GM12872 (cell line): ENCODE data around the gene ZNF557.

Experiments used
- TF ChIP-seq, protein P1 (sequence below): IDR thresholded peaks from 3 replicates; pipeline ENCODE4 v1.5.1; 2011; ENCODE audit warnings: low read depth, mild to moderate bottlenecking, low read length, moderate library complexity; ENCODE audit not compliant: insufficient read depth

The ZNF557 gene

DNA sequence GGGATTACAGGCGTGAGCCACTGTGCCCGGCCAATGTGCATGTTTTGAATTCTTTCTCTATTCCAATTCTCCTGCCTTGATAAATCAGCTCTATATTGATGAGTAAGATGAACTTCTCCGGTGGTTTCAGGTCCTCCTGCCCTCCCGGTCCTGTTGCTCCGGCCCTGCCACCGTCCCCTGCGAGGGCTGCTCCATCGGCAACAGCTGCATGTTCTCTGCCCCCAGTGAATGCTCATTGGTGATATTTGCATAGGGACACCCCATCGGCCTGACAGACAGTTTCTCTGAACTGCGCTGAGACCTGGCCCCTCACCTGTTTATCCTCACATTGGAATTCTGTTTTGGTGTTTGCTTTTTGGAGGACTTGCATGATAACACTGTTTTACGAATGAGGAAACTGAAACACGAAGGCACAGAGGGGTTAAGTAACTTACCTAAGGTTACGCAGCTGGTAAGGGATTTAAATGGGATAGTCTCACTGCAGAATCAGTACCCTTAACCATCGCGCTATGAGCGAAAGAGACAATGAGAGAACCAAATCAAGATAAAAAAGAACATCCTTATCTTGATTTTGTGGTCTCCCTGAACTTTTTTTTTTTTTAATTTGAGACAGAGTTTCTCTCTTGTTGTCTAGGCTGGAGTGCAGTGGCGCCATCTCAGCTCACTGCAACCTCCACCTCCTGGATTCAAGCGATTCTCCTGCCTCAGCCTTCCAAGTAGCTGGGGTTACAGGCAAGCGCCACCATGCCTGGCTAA is 32.2 kb downstream of the ZNF557 start:
- TF ChIP-seq, protein P1, sequence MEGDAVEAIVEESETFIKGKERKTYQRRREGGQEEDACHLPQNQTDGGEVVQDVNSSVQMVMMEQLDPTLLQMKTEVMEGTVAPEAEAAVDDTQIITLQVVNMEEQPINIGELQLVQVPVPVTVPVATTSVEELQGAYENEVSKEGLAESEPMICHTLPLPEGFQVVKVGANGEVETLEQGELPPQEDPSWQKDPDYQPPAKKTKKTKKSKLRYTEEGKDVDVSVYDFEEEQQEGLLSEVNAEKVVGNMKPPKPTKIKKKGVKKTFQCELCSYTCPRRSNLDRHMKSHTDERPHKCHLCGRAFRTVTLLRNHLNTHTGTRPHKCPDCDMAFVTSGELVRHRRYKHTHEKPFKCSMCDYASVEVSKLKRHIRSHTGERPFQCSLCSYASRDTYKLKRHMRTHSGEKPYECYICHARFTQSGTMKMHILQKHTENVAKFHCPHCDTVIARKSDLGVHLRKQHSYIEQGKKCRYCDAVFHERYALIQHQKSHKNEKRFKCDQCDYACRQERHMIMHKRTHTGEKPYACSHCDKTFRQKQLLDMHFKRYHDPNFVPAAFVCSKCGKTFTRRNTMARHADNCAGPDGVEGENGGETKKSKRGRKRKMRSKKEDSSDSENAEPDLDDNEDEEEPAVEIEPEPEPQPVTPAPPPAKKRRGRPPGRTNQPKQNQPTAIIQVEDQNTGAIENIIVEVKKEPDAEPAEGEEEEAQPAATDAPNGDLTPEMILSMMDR, result no peak

DNA sequence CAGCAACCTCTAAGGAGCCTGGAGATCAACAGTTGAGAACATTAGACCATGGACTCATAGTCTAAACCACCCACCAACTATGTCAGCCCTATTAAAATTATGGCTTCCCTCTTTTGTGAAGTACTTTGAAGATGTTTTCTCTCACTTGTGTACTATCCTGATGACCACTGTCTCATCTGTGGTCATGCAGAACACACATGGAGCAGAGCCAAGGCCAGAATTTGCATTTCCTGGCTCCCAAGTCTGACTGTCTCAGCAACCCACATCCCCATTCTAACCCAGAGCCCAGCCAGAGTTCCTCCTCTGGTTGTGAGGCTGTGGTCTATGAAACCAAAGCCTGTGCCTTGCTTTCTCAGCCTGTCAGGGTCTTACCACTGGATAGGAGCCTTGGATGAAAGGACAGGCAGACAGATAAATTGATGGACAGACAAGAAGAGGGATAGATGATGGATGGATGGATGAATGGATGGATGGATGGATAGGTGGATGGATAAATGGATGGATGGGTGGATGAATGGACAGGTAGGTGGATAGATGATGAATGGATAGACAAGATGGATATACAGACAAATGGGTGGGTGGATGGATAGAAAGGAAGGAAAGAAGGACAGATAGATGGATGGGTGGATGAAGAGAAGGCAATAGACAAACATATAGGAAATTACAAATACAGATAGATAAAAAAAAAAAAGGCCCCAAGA is 35.4 kb downstream of the ZNF557 start:
- TF ChIP-seq, protein P1, result no peak

DNA sequence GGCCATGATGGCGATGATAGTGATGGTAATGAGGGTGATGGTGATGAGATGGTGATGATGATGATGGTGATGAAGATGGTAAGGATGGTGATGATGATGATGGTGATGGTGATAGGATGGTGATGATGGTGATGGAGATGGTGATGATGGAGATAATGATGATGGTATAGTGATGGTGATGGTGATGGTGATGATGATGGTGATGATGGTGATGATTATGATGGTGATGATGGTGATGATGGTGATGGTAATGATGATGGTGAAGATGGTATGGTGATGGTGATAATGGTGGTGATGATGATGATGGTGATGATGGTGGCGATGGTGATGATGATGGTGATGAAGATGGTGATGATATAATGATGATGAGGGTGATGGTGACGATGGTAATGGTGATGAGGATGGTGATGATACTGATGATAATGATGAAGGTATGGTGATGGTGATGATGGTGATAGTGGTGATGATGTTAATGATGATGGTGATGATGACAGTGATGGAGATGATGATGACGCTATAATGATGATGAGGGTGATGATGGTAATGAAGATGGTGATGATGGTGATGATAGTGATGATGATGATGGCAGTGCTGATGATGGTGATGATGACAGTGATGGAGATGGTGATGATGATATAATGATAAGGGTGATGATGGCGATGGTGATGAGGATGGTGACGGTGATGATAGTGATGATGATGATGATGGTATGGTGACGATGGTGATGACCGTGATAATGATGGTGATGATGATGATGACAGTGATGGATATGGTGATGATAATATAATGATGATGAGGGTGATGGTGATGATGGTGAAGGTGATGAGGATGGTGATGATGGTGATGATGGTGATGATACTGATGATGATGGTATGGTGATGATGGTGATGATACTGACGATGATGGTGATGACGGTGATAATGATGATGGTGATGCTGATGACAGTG is 37.5 kb downstream of the ZNF557 start:
- TF ChIP-seq, protein P1, result no peak

DNA sequence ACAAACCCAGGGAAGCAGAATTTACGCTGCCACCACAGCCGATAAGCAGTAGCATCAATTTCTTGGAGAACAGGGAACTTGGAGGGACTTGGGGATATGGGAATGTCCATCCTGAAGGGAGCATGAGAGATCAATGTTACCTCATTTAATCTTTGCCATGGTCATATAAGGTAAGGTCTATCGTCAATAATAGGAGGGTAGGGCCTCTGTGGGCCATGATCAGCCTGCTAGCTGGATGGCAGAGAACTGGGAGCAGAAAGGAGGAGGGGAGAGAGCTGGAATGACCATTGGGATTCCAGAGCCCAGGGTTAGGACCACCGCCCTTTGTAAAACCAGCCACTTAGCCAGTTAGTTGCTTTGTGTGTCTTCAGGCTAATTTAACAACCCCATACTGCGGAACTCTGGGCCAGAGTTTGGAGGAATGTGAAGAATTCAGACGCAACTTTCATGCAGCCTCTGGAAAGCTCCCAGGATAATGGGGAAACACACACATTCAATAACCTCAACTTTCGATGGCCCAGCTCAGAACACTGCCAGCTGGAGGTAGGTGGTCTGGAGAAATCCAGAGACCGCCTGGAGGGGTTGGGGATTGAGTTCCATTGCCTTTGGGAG is 40.3 kb downstream of the ZNF557 start:
- TF ChIP-seq, protein P1, result no peak

DNA sequence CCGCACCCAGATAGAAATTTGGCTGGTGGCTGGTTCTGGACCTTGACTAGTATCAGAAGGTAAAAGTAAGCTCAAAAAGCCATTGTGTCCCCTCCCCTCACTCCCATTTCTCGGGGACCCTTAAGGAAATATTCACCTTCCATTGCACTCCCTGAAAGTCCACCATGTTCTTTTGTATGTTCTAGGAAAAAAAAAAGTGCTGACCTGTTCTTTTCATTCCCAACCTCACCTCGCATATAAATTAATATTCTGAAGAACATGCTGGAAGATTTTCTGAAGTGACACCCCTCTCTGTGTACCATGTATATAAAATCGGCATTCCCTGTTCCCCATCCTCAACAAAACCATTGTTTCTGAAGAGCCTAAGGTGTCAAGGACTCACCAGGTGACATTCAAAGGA is 43.2 kb downstream of the ZNF557 start:
- TF ChIP-seq, protein P1, result no peak

DNA sequence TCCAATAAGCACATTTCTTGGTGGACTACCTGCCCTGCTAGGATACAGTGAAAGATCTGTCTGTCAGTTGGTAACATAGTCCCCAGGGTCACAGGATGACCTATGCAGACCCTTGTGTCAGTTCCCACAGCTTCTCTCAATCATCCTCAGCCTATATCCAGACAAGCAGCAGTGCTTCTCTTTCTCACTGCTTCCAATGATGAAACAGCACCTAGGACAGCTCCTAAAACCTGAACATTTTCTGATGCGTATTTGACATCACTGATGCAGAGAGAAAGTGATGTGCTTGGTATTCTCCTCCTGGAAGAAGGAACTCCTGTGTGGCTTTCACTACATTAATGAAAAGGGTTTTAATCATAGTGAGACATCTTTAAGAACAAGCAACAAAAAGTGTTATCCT is 43.7 kb downstream of the ZNF557 start:
- TF ChIP-seq, protein P1, result no peak
